ENCODE data around the gene SRPK1. TPM values are rescaled to one million over a fixed set of nuclear protein-coding genes. Genes with fewer than 3 reads are reported as not detected.

Gene SRPK1
- total RNA-seq, 1 experiment from 2014 or later = 89.4 TPM

DNA sequence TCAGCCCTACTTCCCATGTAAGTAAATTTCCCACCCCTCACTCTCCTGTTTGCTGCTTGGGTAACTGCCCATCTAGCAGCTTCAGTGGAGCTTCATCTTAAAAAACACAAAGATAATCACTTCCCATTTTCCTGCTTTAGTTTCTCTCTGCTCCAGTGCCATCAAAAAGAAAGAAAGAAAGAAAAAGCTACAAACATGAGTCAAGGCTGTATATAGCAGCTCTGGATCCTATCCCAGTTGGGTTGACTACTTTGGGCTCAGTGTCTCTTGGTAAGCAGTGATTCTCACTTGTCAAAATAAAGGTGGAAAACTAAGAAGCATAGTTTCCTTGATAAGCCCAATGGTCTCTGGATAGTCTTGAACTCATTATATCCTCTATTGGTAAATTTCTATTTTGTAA lies 48.7 kb upstream of the SRPK1 start:
- Histone ChIP-seq H3K4me3 (replicated peaks in 1 of 2; ENCODE audit: low read depth in 1 of 2, low read length in 2 of 2) (no peak overlapping the region), H2AFZ (ENCODE audit: low read depth, low read length, poor library complexity, severe bottlenecking) (no peak overlapping the region), H3K9ac (ENCODE audit: low read length) (no peak overlapping the region), H3K9me2 (ENCODE audit: insufficient read depth) (no peaks in the 10 kb centered on the region), H3K4me1 (ENCODE audit: control insufficient read depth in 1 of 2, insufficient read depth in 2 of 2, low read length in 2 of 2) (peaks cover 3 to 15% of the 10 kb centered on the region in 2 experiments; a peak in 3 of 4 replicates), H4K20me1 (ENCODE audit: insufficient read depth) (no peaks in the 10 kb centered on the region), H3K27ac (ENCODE audit: low read depth, low read length) (no peak overlapping the region), H3K9me3 (ENCODE audit: control insufficient read depth in 1 of 2, insufficient read depth in 1 of 2, low read depth in 1 of 2, low read length in 2 of 2) (no peaks in the 10 kb centered on the region), H3K79me2 (ENCODE audit: insufficient read depth, low read length) (no peaks in the 10 kb centered on the region), H3K27me3 (ENCODE audit: insufficient read depth, low read length) (no peaks in the 10 kb centered on the region), H3K4me2 (ENCODE audit: low read length) (no peak overlapping the region), H3K36me3 (ENCODE audit: control insufficient read depth in 1 of 2, insufficient read depth in 2 of 2, low read length in 2 of 2) (no peaks in the 10 kb centered on the region)
- no TSS peak for BruUV-seq (replicated peaks)
- ATAC-seq = no peak
- ChIA-PET RAD21 (ENCODE audit: low non-redundant PET in 1 of 2, low total read pairs in 2 of 2, uncharacterized antibody in 2 of 2, unreplicated experiment in 2 of 2) (no interaction called here), CTCF (no interaction called here), POLR2A (no interaction called here)
- TF ChIP-seq EZH2 (IDR thresholded peaks at IDR 0.05) (no peak), JUND (IDR thresholded peaks at IDR 0.05) (no peak)
- DNase-seq (ENCODE audit: low read depth, low spot score) = no peak
- intact Hi-C loops (cut with micrococcal nuclease) = no loop called here

DNA sequence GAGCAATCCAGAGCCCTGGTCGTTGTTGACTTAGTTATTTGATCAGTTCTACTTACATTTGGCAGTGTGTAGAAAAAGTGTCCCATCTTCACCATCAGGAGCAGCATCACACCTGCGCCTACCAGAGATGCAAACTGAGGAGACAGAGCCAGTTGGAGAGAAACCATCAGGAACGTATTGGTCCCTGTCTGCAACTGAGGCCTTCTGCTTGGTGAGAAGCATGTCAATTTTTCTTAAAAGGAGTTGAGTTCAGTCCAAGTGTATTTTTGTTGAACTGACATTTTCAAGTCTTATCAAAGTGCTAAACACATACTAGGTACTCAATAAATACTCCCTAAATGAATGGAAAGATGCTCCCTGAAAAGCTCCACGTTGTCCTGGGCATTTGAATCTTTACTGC lies 47.9 kb upstream of the SRPK1 start:
- no peak overlapping the region for H2AFZ ChIP-seq (ENCODE audit: low read depth, low read length, poor library complexity, severe bottlenecking)
- peaks cover 2 to 8% of the 10 kb centered on the region in 2 experiments; a peak in 3 of 4 replicates for H3K4me1 ChIP-seq (ENCODE audit: control insufficient read depth in 1 of 2, insufficient read depth in 2 of 2, low read length in 2 of 2)
- POLR2A ChIA-PET = no interaction called here
- no peaks in the 10 kb centered on the region for H3K27me3 ChIP-seq (ENCODE audit: insufficient read depth, low read length)
- ATAC-seq (no peak), DNase-seq (ENCODE audit: low read depth, low spot score) (no peak)
- CTCF ChIA-PET = no interaction called here
- intact Hi-C loops (cut with micrococcal nuclease) = no loop called here
- RAD21 ChIA-PET (ENCODE audit: low non-redundant PET in 1 of 2, low total read pairs in 2 of 2, uncharacterized antibody in 2 of 2, unreplicated experiment in 2 of 2) = no interaction called here
- no peak overlapping the region for H3K4me3 ChIP-seq (replicated peaks in 1 of 2; ENCODE audit: low read depth in 1 of 2, low read length in 2 of 2)
- H3K79me2 ChIP-seq (ENCODE audit: insufficient read depth, low read length) = no peaks in the 10 kb centered on the region
- BruUV-seq (replicated peaks) = no TSS peak
- no peak overlapping the region for H3K27ac ChIP-seq (ENCODE audit: low read depth, low read length)
- no peaks in the 10 kb centered on the region for H3K9me2 ChIP-seq (ENCODE audit: insufficient read depth)
- H3K9me3 ChIP-seq (ENCODE audit: control insufficient read depth in 1 of 2, insufficient read depth in 1 of 2, low read depth in 1 of 2, low read length in 2 of 2) = no peaks in the 10 kb centered on the region
- TF ChIP-seq, protein P1, sequence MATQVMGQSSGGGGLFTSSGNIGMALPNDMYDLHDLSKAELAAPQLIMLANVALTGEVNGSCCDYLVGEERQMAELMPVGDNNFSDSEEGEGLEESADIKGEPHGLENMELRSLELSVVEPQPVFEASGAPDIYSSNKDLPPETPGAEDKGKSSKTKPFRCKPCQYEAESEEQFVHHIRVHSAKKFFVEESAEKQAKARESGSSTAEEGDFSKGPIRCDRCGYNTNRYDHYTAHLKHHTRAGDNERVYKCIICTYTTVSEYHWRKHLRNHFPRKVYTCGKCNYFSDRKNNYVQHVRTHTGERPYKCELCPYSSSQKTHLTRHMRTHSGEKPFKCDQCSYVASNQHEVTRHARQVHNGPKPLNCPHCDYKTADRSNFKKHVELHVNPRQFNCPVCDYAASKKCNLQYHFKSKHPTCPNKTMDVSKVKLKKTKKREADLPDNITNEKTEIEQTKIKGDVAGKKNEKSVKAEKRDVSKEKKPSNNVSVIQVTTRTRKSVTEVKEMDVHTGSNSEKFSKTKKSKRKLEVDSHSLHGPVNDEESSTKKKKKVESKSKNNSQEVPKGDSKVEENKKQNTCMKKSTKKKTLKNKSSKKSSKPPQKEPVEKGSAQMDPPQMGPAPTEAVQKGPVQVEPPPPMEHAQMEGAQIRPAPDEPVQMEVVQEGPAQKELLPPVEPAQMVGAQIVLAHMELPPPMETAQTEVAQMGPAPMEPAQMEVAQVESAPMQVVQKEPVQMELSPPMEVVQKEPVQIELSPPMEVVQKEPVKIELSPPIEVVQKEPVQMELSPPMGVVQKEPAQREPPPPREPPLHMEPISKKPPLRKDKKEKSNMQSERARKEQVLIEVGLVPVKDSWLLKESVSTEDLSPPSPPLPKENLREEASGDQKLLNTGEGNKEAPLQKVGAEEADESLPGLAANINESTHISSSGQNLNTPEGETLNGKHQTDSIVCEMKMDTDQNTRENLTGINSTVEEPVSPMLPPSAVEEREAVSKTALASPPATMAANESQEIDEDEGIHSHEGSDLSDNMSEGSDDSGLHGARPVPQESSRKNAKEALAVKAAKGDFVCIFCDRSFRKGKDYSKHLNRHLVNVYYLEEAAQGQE (IDR thresholded peaks at IDR 0.05; ENCODE audit: low read depth) = no peak
- TF ChIP-seq RAD21 (IDR thresholded peaks at IDR 0.05; ENCODE audit: low read depth) (no peak), EZH2 (IDR thresholded peaks at IDR 0.05) (no peak), CBX3 (IDR thresholded peaks at IDR 0.05; ENCODE audit: low read depth) (no peak), EZH2phosphoT487 (IDR thresholded peaks at IDR 0.05; ENCODE audit: borderline replicate concordance) (no peak), JUND (IDR thresholded peaks at IDR 0.05) (no peak), POLR2AphosphoS5 (IDR thresholded peaks at IDR 0.05; ENCODE audit: low read depth, low read length) (no peak)
- H3K4me2 ChIP-seq (ENCODE audit: low read length) = no peak overlapping the region
- H4K20me1 ChIP-seq (ENCODE audit: insufficient read depth) = no peaks in the 10 kb centered on the region
- no peaks in the 10 kb centered on the region for H3K36me3 ChIP-seq (ENCODE audit: control insufficient read depth in 1 of 2, insufficient read depth in 2 of 2, low read length in 2 of 2)
- no peak overlapping the region for H3K9ac ChIP-seq (ENCODE audit: low read length)

Data from HCT116 (cell line).